Esophagus squamous epithelium (tissue), 4 donors: ENCODE results near the gene ZKSCAN3.

Source experiments
- CTCF ChIP-seq, 6 experiments: fragments of 450-650 bp in 4 of 6; fragments of 200-600 bp in 2 of 6; sonication (generic) in 2 of 6; IDR thresholded peaks; one replicate each; pipeline ENCODE4 v1.5.1; 2016 to 2019; ENCODE audit warnings: antibody characterized with exemption in 6 of 6, mild to moderate bottlenecking in 4 of 6, moderate library complexity in 4 of 6
- POLR2A ChIP-seq, 4 donors: fragments of 450-650 bp; IDR thresholded peaks; one replicate each; pipeline ENCODE4 v1.6.1; 2017; ENCODE audit warnings: antibody characterized with exemption in 4 of 4, mild to moderate bottlenecking in 4 of 4, moderate library complexity in 3 of 4

GRCh38 chr6:28393912-28394662 lies 44.3 kb downstream of the ZKSCAN3 start:
- peak in 1 of 6 experiments; percentile 29 for TF ChIP-seq CTCF (IDR thresholded peaks at IDR 0.05)
- no peak for TF ChIP-seq POLR2A (IDR thresholded peaks at IDR 0.05)
